Stimulated activated naive CD4-positive, alpha-beta T cell treated with Interleukin-2 at 50 U/mL for 16 hours (primary cell): Measurements from ENCODE around the gene ATP13A3.
"Not testable (repeated sequence)": the region's sequence is repeated elsewhere in the genome, so short reads cannot be mapped to it uniquely, and the experiment has no call there.

Experiments
- DNase-seq: peaks from one replicate; lab custom pipeline; 2025; lab: John Stamatoyannopoulos, UW

ATP13A3 gene

DNA sequence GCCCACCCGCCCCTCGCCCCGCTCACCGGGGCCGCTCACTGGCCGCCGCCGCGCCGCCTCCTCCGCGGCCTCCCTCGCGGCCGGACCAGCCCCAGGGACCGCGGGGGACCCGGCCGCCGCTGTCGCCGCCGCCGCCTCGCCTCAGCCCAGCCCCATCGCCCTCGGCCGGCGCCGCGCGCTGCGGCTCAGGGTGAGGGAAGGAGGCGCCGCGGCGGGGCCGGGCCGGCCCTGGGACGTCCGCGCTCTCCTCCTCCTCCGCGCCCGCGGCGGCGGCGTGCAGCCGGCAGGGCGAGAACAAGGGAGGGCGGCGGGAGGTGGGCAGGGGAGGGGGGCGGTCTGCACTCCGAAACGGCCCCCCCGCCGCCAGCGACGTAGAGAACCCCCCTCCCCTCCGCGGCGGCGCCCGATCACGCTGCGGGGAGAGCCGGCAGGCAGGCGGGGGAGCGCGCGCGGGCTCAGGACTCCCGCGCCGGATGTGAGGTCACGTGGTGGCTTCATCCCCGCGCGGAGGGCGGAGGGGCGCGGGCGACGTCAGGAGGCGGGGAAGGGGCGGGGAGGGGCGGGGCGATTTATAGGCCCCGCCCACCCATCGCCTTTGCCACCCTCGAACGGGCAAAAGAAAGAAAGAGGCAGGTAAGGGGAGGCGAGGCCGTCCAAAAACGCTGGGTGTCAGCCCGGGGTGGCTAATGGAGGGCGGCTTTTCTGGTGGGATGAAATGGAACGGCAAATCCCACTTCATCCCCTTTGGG is at the start of gene ATP13A3:
TSS of gene ATP13A3 (minus strand) at position 463 of the 749 bp plus-strand sequence. CDS start 24,812 bp downstream, outside the sequence.
- DNase-seq = peak; percentile 90

DNA sequence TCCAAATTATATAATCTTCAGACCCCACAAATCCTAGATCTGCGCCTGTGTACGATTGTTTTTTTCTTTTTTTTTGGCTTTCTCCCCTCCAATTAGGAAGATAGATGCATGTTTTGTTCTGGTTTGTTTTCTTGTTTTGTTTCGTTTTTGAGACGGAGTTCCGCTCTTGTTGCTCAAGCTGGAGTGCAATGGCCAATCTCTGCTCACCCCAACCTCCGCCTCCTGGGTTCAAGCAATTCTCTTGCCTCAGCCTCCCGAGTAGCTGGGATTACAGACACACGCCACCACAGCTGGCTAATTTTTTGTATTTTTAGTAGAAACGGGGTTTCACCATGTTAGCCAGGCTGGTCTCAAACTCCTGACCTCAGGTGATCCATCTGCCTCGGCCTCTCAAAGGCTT is 48.4 kb upstream of the ATP13A3 start:
- DNase-seq = not testable (repeated sequence)

DNA sequence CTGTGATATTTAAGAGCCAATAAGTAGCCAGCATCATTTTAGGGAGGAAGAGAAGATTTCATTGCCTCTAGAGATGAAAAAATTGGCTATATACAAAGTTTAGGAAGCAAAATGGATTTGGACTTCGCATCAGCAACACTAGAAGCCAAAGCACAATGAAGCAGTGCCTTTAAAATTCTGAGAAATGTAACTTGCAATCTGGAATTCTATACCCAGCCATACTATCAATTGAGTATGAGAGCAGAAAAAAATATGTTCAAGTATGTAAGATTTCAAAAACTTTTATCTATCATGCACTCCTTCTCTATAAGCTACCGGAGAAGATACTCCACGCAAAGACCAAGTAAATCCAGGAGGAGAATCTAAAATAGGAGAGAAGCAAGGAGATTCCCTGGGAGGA is 47.4 kb upstream of the ATP13A3 start:
- no peak for DNase-seq

DNA sequence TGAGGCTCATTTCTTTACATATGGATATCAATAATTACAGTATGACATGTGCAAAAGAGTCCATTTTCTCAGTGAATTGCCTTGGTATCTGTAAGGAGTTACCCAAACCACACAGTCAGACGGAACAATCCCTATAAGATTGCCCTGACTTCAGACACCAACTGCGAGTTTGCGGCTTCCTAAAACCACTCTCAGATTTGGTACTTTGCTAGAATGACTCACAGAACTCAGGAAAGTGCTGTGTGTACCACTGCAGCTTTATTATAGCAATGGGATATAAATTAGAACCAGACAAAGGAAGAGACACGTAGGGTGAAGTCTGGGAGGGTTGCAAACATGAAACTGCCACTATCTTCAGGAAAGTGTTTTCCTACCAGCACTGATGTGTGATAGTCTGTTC is 45.8 kb upstream of the ATP13A3 start:
- no peak for DNase-seq

DNA sequence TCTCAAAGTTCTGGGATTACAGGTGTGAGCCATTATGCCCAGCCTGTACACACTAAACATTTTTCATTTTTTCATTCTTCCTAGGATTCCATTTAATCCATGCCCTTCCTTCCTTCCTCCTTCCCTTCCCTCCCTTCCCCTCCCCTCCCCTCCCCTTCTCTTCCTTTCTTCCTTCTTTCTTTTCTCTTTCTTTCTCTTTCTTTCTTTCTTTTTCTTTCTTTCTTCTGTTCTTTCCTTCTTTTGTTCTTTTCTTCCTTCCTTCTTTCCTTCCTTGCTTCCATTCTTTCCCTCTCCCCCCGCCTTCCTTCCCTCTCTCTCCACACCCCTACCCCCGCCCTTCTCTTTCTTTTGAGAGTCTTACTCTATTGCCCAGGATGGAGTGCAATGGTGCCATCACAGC is 40.9 kb upstream of the ATP13A3 start:
- no peak for DNase-seq

DNA sequence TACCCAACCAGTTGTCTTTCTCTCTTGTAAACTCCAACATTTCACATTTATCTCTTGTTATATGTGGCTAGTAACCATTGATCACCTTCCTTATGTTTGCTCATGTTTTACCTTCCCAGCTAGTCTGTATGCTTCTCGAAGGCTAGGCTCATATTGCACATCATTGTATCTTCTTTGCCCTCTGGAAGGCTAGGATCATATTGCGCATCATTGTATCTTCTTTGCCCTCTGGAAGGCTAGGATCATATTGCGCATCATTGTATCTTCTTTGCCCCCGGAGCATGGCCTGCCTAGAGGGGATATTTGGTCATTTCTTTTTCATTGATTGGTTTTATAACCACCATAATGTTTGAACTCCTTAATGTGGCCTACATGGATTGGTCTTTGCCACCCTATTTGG is 39.4 kb upstream of the ATP13A3 start:
- DNase-seq = no peak

DNA sequence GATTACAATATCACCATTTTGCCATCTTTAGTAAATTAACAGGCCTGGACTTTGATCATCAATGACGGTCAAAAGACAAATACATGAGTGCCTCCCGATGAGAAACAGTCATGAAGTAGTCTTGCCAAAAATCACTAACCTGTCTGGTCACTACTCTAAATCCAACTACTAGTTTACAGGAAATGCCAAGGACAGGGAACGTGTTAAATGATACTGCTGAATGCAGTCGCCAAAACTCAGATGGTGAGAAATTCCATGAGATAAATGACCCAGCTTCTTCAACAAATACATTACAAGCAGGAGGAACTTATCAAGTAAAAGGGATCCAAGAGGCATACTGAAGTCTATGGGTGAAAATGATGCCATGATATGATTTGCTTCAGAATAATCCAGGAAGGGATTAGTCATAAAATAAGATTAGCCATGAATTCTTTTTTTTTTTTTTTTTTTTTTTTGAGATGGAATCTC is 35.8 kb upstream of the ATP13A3 start:
- no peak for DNase-seq

DNA sequence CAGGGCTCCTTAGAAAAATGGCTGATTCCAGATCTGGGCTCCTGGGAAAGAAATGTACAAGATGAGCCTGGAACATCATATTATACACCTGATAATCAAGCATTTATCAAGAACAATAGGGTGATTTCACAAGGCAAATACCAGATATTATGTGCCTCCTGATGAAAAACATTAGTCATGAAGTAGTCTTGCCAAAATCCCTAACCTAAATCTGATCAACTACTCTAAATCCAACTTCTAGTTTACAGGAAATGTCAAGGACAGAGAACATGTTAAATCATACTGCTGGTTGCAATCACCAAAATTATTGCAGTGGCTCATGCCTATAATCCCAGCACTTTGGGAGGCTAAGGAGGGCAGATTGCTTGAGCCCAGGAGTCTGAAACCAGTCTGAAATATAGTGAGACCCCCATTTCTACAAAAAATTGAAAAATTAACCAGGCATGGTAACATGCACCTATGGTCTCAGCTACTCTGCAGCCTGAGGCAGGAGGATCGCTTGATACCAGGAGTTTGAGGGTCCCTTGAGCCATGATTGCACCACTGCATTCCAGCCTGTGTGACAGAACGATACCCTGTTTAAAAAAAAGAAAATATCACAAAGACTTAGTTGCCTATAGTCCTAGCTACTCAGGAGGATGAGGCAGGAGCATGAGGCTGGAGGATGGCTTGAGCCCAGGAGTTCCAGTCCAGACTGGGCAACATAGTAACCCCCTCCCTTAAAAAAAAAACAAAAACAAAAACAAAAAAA is 34.9 kb upstream of the ATP13A3 start:
- DNase-seq = no peak

DNA sequence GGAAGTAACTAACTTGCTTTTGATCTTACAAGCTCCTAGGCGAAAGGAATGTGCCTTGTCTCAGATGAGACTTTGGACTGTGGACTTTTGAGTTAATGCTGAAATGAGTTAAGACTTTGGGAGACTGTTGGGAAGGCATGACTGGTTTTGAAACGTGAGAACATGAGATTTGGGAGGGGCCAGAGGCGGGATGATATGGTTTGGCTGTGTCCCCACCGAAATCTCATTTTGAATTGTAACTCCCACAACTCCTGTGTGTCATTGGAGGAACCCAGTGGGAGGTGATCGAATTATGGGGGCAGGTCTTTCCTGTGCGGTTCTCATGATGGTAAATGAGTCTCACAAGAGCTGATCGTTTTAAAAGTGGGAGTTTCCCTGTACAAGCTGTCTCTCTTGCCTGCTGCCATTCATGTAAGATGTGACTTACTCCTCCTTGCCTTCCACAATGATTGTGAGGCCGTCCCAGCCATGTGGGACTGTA is 33.9 kb upstream of the ATP13A3 start:
- DNase-seq = peak; percentile 80

DNA sequence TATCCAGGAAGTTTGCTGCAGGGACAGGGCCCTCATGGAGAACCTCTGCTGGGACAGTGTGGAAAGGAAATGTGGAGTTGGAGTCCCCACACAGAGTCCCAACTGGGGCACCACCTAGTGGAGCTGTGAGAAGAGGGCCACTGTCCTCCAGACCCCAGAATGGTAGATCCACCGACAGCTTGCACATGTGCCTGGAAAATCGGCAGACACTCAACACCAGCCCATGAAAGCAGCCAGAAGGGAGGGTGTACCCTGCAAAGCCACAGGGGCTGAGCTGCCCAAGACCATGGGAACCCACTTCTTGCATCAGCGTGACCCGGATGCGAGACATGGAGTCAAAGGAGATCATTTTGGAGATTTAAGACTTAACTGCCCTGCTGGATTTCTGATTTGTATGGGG is 33.4 kb upstream of the ATP13A3 start:
- DNase-seq = not testable (repeated sequence)

DNA sequence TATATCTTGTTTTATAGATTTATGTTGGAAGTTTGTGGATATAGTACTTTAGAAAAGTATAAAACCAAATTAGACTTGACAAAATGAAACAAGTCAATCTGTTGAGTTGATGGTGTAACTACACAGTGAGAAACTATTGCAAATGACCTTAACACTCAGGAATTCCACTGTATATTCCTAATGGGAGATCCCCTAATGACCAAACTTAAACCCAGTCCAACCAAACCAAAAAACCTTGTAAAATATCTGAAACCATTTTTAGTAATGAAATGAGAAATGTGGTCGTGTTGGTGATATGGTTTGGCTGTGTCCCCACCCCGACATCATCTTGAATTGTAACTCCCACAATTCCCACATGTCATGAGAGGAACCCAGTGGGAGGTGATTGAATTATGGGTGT is 31.9 kb upstream of the ATP13A3 start:
- DNase-seq = no peak

DNA sequence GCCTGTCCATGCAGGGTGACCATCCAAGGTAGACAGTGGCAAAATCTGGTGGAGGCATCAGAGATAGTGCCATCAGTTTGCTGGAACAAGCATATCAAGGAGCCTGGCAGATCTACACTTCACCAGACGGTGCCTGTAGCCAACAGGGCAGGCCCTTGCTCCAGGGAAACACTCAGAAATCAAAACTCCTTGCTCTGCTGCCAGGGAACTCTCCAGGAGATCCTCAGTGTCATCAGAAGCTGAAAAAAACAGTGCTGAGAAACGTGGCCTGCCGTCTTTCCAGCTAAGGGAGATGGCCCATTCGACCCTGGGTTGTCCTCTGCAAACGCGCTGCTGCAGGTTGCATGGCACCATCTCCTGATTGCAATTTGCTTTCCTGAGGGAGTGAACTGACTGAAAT is 30.5 kb upstream of the ATP13A3 start:
- no peak for DNase-seq

DNA sequence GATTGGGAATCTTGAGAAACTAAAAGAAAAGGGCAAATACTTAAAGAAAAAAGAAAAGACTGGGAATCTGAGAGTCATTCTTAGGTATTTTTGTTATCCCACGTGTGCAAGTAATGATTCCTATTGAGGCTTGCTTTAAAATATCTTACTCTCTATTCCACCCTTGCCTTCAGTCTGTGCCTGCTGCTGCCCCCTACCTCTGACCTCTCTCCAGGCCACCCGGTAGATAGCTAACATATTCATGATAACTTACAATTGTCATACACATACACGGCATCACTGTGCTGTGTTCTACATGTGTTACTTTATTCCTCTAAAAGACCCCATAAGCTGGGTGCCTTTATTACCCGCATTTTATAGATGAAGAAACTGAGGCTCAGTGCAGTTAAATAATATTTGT is 27.8 kb upstream of the ATP13A3 start:
- DNase-seq = no peak

DNA sequence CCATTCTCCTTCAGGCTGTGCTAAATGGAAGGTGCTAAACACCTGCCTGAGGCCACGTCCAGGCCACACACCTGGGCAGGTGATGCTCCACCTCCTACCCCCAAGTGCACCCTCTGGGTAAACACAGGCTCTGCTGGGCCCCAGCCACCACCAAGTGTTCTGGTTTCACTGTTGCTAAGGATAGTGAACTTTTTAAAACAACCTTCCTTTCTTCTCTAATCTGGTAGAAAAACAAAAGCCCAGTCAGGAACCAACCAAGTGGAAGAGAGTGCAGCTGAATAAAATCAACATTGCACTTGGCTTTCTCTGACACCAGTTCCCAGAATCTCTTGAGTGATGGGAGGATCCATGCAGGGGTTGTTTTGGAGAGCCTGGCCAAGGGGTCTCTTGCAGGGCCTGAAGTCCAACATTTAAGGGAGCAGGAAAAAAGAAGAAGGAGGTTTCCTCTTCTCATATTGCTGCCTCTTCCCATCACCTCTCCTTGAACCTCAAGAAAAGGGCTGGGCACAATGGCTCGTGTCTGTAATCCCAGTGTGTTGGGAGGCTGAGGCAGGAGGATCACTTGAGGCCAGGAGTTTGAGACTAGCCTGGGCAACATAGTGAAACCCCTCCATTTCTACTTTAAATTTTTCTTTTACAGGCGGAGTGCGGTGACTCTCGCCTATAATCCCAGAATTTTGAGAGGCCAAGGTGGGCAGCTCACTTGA is 26.2 kb upstream of the ATP13A3 start:
- DNase-seq = no peak

DNA sequence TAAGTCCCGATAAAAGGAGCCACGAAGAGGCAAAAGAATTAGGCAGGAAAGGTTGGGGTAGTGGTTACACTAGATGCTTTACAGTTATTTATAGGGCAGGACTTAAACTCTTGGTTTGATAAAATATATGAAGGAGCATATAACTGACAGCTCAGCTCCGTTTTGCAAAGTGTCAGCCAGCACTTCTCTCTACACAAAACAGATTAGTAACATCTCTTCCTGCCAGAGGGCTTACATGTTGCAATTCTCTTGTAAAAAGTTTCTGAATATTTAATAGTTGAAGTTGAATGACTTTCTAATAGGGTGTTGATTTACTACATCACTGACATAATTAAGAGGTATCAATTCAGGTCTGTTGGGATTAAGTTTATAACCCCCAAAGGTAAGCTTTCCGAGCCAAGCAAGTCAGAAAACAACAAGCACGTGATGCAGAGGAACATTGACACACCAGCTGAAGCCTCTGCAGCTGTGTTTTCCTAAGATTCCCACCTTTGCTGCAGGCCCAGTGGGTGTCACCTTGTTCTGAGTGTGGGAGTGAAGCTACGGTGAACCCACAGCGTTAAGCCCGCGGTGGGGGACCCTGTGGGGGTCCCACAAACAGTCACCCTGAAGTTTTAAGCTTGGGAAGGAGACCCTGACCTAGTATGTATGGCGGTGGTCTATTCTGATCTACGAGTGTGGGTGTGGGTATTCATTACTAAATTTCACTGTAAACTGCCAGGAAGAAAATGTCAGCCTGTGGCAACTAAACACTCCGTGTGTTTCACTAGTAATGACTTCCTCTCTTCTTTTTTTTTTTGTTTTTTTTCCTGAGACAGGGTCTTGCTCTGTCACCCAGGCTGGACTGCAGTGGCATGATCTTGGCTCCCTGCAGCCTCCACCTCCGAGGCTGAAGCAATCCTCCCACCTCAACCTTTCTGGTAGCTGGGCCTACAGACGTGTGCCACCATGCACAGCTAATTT is 22.0 kb upstream of the ATP13A3 start:
- no peak for DNase-seq

DNA sequence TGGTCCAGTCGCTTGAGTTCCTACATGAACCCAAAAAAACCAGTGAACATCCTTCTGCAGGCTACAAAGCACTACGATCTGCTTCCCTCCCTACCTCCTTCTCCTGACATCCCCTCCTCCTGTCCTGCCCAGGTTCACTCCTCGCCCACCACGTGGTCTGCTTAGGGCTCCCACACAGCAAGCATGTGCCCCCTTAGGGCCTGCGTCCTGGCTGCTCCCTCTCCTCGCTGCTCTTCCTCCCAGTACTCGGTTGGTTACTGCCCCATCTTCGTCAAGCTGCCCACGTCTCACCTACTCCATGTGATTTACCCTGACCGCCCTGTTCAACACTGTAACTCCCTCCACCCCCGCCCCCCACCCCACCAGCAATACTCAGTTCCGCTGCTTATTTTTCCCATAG is 20.8 kb upstream of the ATP13A3 start:
- no peak for DNase-seq

DNA sequence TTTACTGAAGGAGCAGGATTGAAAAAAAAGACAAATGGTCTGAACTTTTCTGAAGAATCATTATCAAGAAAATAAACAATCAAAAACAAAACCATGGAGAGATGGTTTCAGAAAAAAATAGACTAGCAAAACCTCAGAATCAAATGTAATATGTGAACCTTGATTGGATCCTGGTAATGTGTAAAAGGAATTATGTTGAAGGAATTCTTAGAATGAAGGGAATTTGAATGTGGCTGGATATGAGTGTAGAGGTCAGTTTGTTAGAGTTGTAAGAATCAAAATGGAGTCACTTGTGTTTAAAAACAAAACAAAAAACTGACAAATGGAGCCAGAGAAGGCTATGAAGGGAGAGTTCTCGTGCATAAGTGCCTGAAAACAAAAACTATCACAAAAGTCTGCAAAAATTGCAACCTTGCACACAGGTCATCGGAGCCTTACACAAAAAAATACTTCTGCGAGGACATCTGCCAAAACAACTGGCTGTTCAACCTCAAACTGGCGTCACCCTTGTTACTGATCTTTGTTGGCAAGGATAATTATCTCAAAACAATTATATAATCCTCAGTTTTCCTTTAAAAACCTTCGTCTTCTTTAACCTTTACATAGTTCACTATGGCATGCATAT is 19.1 kb upstream of the ATP13A3 start:
- DNase-seq = no peak

DNA sequence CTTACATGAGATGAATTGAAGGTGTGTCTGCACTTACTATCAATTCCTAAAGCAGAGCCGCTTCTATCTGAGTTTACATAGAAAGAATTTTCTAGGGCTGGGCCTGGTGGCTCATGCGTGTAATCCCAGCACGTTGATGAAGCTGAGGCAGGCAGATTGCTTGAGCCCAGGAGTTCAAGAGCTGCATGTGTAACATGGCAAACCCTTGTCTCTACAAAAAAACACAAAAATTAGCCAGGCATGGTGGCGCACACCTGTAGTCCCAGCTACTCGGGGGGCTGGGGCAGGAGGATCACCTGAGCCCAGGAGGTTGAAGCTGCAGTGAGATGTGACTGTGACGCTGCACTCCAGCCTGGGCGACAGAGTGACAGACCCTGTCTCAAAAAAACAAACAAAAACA is 18.1 kb upstream of the ATP13A3 start:
- no peak for DNase-seq

DNA sequence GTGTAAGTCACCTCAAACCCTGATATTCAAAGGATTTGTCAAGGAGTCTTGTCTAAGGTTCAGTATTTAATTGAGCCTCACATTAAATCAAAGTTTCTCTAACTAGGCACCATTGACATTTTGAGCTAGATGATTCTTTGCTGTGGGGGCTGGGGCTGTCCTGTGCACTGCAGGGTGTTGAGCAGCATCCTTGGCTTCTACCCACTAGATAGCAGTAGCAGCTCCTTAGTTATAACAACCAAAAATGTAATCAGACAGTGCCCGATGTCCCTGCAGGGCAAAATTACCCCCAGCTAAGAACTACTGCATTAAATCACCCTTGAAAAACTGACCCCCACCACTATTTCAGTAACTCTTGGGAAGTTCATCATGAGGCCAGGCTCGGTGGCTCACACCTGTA is 17.3 kb upstream of the ATP13A3 start:
- DNase-seq = no peak

DNA sequence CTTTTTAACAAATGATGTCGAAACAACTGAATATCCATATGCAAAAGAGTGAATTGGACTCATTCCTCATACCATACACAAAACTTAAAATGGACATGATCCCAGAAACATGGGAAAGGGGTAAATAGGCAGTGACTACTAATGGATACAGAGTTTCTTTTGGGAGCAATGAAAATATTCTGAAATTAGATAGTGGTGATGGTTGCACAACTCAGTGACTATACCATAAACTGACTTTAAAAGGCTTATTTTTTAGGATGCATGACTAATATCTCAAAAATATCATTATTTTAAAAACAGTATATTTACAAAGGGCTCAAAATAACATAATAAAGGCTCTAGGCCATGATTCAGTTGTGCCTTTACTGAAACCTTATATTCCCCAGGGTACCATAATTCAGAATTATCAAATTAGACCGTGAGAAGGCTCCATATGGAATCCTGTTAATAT is 16.3 kb upstream of the ATP13A3 start:
- no peak for DNase-seq

DNA sequence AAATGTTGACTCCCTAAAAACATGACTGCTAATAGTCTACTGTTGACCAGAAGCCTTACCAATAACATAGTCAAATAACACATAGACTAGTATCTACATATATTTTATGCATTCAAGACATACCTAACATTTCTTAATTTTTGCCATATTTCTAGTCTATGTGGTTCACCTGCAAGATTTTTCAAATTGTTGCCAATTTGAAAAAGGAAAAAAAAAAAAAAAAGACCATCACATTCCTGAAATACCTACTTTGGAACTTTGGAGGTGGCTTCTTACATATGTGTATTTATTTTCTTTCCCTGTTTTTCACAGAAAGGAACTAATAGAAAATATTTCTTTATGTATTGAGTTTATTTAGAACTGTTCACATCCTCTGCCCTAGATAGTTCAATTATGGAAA is 13.4 kb upstream of the ATP13A3 start:
- DNase-seq = no peak
